GM12878 (cell line): Measurements from ENCODE around the gene KIFC3.

Experiments
- TF ChIP-seq, protein P1 (sequence below), 3 experiments: IDR thresholded peaks in 2 of 3; conservative IDR thresholded peaks in 1 of 3; 2 replicates each; pipeline ENCODE4 v1.5.1; 2011; ENCODE audit warnings: low read depth in 3 of 3, low read length in 3 of 3, mild to moderate bottlenecking in 3 of 3, control low read depth in 2 of 3, moderate library complexity in 2 of 3, inconsistent platforms in 1 of 3, mixed read lengths in 1 of 3; ENCODE audit not compliant: control insufficient read depth in 2 of 3, insufficient read depth in 1 of 3; ENCODE audit errors: extremely low read depth in 1 of 3
- TF ChIP-seq, protein P2 (sequence below): IDR thresholded peaks from 2 replicates; pipeline ENCODE4 v1.6.1; 2012; ENCODE audit warnings: low read depth, low read length, improper control_type of control experiment
- TF ChIP-seq, protein P3 (sequence below): fragments of 450-650 bp; IDR thresholded peaks from 2 replicates; pipeline ENCODE4 v1.6.1; 2016; ENCODE audit warnings: mild to moderate bottlenecking

DNA sequence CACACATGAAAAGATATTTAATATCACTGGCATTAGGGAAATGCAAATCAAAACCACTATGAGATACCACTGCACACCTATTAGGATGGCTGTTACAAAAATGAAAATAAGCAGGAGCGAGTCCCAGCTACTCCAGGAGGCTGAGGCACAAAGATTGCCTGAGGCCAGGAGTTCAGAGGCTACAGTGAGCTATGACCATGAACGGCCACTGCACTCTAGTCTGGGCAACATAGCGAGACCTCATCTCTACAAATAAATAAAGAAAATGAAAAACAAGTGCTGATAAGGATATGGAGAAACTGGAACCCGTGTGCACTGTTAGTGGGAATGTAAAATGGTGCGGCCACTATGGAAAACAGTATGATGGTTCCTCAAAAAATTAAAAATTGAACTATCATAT is 23.6 kb downstream of the KIFC3 start:
- TF ChIP-seq, protein P1, sequence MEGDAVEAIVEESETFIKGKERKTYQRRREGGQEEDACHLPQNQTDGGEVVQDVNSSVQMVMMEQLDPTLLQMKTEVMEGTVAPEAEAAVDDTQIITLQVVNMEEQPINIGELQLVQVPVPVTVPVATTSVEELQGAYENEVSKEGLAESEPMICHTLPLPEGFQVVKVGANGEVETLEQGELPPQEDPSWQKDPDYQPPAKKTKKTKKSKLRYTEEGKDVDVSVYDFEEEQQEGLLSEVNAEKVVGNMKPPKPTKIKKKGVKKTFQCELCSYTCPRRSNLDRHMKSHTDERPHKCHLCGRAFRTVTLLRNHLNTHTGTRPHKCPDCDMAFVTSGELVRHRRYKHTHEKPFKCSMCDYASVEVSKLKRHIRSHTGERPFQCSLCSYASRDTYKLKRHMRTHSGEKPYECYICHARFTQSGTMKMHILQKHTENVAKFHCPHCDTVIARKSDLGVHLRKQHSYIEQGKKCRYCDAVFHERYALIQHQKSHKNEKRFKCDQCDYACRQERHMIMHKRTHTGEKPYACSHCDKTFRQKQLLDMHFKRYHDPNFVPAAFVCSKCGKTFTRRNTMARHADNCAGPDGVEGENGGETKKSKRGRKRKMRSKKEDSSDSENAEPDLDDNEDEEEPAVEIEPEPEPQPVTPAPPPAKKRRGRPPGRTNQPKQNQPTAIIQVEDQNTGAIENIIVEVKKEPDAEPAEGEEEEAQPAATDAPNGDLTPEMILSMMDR (IDR thresholded peaks at IDR 0.05 in 2 of 3, conservative IDR thresholded peaks at IDR 0.05 in 1 of 3; ENCODE audit: control insufficient read depth in 2 of 3, extremely low read depth in 1 of 3, insufficient read depth in 1 of 3, low read depth in 3 of 3, low read length in 3 of 3) = no peak
- TF ChIP-seq, protein P2, sequence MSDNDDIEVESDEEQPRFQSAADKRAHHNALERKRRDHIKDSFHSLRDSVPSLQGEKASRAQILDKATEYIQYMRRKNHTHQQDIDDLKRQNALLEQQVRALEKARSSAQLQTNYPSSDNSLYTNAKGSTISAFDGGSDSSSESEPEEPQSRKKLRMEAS = no peak
- TF ChIP-seq, protein P3, sequence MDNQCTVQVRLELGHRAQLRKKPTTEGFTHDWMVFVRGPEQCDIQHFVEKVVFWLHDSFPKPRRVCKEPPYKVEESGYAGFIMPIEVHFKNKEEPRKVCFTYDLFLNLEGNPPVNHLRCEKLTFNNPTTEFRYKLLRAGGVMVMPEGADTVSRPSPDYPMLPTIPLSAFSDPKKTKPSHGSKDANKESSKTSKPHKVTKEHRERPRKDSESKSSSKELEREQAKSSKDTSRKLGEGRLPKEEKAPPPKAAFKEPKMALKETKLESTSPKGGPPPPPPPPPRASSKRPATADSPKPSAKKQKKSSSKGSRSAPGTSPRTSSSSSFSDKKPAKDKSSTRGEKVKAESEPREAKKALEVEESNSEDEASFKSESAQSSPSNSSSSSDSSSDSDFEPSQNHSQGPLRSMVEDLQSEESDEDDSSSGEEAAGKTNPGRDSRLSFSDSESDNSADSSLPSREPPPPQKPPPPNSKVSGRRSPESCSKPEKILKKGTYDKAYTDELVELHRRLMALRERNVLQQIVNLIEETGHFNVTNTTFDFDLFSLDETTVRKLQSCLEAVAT = no peak
